IPS-15b (cell line): ENCODE results near the gene ETNK2.
"Not testable (repeated sequence)": the region's sequence is repeated elsewhere in the genome, so short reads cannot be mapped to it uniquely, and the experiment has no call there.

Experiments used
- H3K27me3 ChIP-seq: one replicate; pipeline ENCODE4 v1.6.1; 2013; ENCODE audit warnings: low read length; ENCODE audit not compliant: control insufficient read depth, insufficient read depth
- H3K36me3 ChIP-seq: one replicate; pipeline ENCODE4 v1.6.1; 2013; ENCODE audit warnings: low read length; ENCODE audit not compliant: control insufficient read depth, insufficient read depth
- H3K4me1 ChIP-seq: one replicate; pipeline ENCODE4 v1.6.1; 2013; ENCODE audit warnings: mild to moderate bottlenecking, low read length; ENCODE audit not compliant: control insufficient read depth, insufficient read depth
- H3K4me3 ChIP-seq: one replicate; pipeline ENCODE4 v1.5.1; 2013; ENCODE audit warnings: low read depth, low read length
- H3K9ac ChIP-seq: one replicate; pipeline ENCODE4 v1.6.1; 2013; ENCODE audit warnings: low read depth, mild to moderate bottlenecking, low read length
- H3K9me3 ChIP-seq: one replicate; pipeline ENCODE4 v1.6.1; 2013; ENCODE audit warnings: mild to moderate bottlenecking, low read length; ENCODE audit not compliant: control insufficient read depth, insufficient read depth

Gene ETNK2

GRCh38 chr1:204099754-204100153 lies 52.1 kb downstream of the ETNK2 start:
- H3K4me1 ChIP-seq: peaks cover 44% of the 10 kb centered on the region
- not testable (repeated sequence) for H3K4me3 ChIP-seq, H3K36me3 ChIP-seq, H3K27me3 ChIP-seq, H3K9me3 ChIP-seq, H3K9ac ChIP-seq

DNA sequence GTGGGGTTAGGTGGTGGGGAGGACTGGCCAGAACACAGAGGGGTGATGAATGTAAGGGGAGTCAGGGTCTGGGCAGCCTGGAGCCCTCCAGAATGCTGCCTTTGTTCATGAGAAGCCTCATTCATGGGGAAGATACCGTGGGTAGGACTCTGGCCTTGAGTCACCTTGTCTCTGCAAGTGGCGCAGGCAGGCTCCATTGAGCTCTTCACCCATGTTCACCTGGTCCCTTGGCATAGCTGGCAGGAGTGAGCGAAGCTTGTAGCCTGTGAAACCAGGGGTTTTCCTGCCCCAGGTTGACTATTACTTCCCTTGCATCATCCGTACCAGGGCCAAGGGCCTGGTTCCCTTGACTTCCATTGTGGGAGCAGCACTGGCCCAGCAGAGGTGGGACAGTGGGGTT lies 53.2 kb downstream of the ETNK2 start:
- Histone ChIP-seq H3K9me3 (no peaks in the 10 kb centered on the region), H3K4me1 (peaks cover 47% of the 10 kb centered on the region), H3K4me3 (no peak overlapping the region), H3K36me3 (no peaks in the 10 kb centered on the region), H3K9ac (no peak overlapping the region), H3K27me3 (no peaks in the 10 kb centered on the region)

- Histone ChIP-seq H3K9ac (no peak overlapping the region), H3K9me3 (no peaks in the 10 kb centered on the region), H3K36me3 (no peaks in the 10 kb centered on the region), H3K4me1 (peaks cover 43% of the 10 kb centered on the region), H3K27me3 (no peaks in the 10 kb centered on the region), H3K4me3 (no peak overlapping the region)
These were observed 54.9 kb downstream of the ETNK2 start for GRCh38 chr1:204096931-204097330.

- H3K27me3 ChIP-seq: no peaks in the 10 kb centered on the region
- peaks cover 52% of the 10 kb centered on the region for H3K4me1 ChIP-seq
- no peaks in the 10 kb centered on the region for H3K9me3 ChIP-seq
These were observed 56.8 kb downstream of the ETNK2 start for GRCh38 chr1:204094856-204095634.

DNA sequence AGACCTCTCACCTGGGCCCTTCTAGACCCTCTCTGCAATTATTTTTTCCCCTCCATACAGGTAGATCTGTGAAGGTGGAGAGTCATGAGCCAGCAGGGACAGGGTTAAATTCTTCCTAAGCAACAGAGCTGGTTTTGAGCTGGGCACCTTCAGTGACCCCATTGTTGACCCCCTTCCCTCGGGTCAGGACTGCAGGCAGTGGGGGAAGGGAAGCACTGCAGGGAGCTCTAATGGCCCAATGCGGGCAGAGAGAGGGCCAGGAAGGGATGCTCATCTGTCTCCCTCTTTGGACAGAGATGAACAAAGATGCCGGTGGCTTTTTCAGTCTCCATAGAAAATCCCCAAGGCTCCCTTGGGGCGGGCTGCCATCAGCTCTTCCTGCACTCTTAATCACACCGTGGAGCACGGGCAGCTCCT lies 57.5 kb downstream of the ETNK2 start:
- H3K36me3 ChIP-seq: no peaks in the 10 kb centered on the region
- peaks cover 57% of the 10 kb centered on the region for H3K4me1 ChIP-seq
- no peak overlapping the region for H3K9ac ChIP-seq
- peak overlapping the region; percentile 33 for H3K4me3 ChIP-seq
- no peaks in the 10 kb centered on the region for H3K27me3 ChIP-seq
- no peaks in the 10 kb centered on the region for H3K9me3 ChIP-seq

More at GRCh38 chr1:204094856-204095634, 56.8 kb downstream of the ETNK2 start:
- no peak overlapping the region for H3K9ac ChIP-seq
- H3K36me3 ChIP-seq: no peaks in the 10 kb centered on the region
- H3K4me3 ChIP-seq: no peak overlapping the region

DNA sequence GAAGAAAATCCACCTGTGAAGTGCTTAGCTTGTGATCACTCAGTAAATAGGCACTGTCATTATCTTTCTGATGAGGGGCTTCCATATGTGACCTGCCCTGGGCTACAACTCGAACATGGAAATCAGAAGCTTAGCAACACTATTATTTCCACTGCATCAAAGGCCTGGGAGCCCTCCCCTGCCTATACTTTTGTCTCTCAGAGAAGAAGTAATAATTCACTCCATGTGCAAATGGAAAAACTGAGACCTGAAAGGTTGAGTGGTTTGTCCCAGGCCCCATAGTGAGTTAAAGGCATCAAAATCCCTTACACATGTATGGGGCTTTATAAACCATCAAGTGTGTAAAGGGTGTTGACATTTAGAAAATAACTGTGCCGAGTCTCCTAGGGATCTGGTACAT lies 58.1 kb downstream of the ETNK2 start:
- H3K4me1 ChIP-seq: peaks cover 62% of the 10 kb centered on the region
- H3K9ac ChIP-seq: no peak overlapping the region
- no peaks in the 10 kb centered on the region for H3K9me3 ChIP-seq
- H3K36me3 ChIP-seq: no peaks in the 10 kb centered on the region
- H3K27me3 ChIP-seq: no peaks in the 10 kb centered on the region
- H3K4me3 ChIP-seq: peak overlapping the region; percentile 33

DNA sequence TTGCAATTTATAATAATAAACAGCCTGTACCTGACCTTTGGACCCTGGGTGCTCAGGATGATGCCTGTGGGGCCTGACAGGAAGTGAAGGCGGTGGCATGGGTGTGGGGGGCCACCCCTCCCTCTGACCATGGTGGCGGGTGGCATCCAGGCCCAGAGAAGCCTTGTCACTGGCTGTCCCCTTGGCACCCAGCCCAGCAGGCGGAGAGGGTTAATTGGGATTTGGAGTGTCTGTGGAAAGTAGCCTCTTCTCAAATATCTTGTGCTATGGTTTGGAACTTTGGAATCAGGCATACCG lies 58.5 kb downstream of the ETNK2 start:
- Histone ChIP-seq H3K36me3 (no peaks in the 10 kb centered on the region), H3K4me3 (no peak overlapping the region), H3K9me3 (no peaks in the 10 kb centered on the region), H3K9ac (no peak overlapping the region), H3K27me3 (no peaks in the 10 kb centered on the region), H3K4me1 (peaks cover 67% of the 10 kb centered on the region)

DNA sequence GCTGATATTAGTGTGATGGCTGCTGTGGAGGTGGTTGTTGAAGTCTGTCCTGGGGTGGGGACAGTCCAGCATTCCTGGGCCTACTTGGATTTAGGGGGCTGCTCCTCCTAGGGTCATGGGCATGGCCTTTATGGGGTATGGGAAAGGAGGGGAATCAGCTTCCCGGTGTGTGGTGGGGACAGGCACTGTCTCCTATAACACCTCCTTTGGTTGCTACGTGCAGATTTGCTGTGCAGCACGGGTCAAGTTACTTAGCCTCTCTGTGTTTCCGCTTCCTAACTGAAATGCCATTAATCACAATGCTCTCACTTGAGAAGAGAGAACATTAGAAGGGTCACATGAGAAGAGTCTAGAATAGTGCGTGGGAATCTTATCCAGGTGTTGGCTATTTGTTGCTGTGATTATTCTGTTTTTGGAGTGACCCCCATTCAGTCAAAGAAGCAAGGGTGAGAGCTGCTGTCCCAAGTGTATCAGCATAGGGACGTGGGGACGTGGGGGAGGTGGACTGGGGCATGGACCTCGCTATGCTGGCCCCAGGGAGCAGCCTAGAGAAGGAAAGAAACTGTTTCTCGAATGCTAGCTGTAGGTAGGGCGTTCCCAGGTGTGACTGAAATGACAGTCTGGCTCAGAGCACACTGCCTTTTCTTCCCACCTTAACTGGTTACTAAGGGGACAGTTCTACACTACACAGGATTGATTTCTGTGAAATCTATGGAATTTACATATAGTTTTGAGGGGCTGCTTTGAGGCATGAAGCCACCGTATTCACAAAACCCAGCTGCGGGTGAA lies 59.0 kb downstream of the ETNK2 start:
- H3K36me3 ChIP-seq: no peaks in the 10 kb centered on the region
- H3K9ac ChIP-seq: no peak overlapping the region
- no peak overlapping the region for H3K4me3 ChIP-seq
- H3K9me3 ChIP-seq: no peaks in the 10 kb centered on the region
- peaks cover 72% of the 10 kb centered on the region for H3K4me1 ChIP-seq
- H3K27me3 ChIP-seq: no peaks in the 10 kb centered on the region

- H3K36me3 ChIP-seq: no peaks in the 10 kb centered on the region
- H3K9ac ChIP-seq: no peak overlapping the region
- no peaks in the 10 kb centered on the region for H3K27me3 ChIP-seq
- peaks cover 74% of the 10 kb centered on the region for H3K4me1 ChIP-seq
- H3K9me3 ChIP-seq: no peaks in the 10 kb centered on the region
- no peak overlapping the region for H3K4me3 ChIP-seq
These were observed 60.0 kb downstream of the ETNK2 start for GRCh38 chr1:204091787-204092312.

DNA sequence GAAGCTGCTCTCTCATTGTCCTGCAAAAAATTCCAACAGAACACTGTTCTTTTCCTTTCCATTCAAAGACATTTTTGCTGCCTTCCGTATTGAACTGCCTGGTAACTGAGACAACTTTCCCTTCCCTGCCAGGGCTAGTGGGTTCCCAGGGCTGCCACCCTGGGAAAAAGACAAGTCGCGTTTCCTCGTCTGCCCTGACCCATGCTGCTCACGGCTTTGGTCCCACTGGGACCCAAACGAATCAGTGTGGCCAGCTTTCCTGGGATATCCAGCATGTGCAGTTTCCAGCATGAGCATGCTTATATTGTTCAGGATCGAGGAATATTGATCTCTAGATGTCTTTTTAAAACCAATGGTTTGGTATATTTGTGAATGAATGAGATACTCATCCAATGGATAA lies 60.8 kb downstream of the ETNK2 start:
- H3K9ac ChIP-seq: no peak overlapping the region
- no peaks in the 10 kb centered on the region for H3K27me3 ChIP-seq
- H3K4me3 ChIP-seq: no peak overlapping the region
- H3K36me3 ChIP-seq: no peaks in the 10 kb centered on the region
- H3K9me3 ChIP-seq: no peaks in the 10 kb centered on the region
- H3K4me1 ChIP-seq: peaks cover 71% of the 10 kb centered on the region

GRCh38 chr1:204090132-204090531 lies 61.7 kb downstream of the ETNK2 start:
- H3K9me3 ChIP-seq, H3K4me3 ChIP-seq: not testable (repeated sequence)
- peaks cover 66% of the 10 kb centered on the region for H3K4me1 ChIP-seq

More at GRCh38 chr1:204090132-204090531, 61.7 kb downstream of the ETNK2 start:
- not testable (repeated sequence) for H3K36me3 ChIP-seq, H3K9ac ChIP-seq, H3K27me3 ChIP-seq
